ENCODE data around the gene MRPL44. TPM values are rescaled to one million over a fixed set of nuclear protein-coding genes. Genes with fewer than 3 reads are reported as not detected.

The MRPL44 gene
- total and polyA plus RNA-seq, 2 experiments from 2014 or later, result 24.1 to 34.9 TPM

GRCh38 chr2:223969315-223969714, 12.1 kb downstream of the MRPL44 start:
- Histone ChIP-seq H3K27me3 (replicated peaks; ENCODE audit: insufficient read depth) (no peaks in the 10 kb centered on the region), H2AFZ (no peak overlapping the region), H3K9me2 (ENCODE audit: insufficient read depth) (no peaks in the 10 kb centered on the region), H3K4me1 (ENCODE audit: insufficient read depth) (peaks cover 16% of the 10 kb centered on the region), H3K27ac (peak overlapping the region; percentile 76), H4K20me1 (ENCODE audit: insufficient read depth) (no peaks in the 10 kb centered on the region), H3K9ac (no peak overlapping the region), H3K9me3 (ENCODE audit: low read depth) (no peaks in the 10 kb centered on the region), H3K4me2 (ENCODE audit: unreplicated experiment) (no peak overlapping the region), H3K36me3 (ENCODE audit: low read depth) (peaks cover 34% of the 10 kb centered on the region), H3F3A (ENCODE audit: insufficient read depth) (peaks cover 92% of the 10 kb centered on the region), H3K79me2 (ENCODE audit: insufficient read depth) (peaks cover 12% of the 10 kb centered on the region), H3K4me3 (no peak overlapping the region)
- in situ Hi-C loops (cut with MboI), result no loop called here
- TF ChIP-seq EZH2 (IDR thresholded peaks at IDR 0.05; ENCODE audit: insufficient read depth, poor library complexity, severe bottlenecking) (no peak), EZH2phosphoT487 (IDR thresholded peaks at IDR 0.05; ENCODE audit: insufficient read depth, low read depth) (no peak)
- DNase-seq, result peak; percentile 48
- 50 to 53% methylated on average over 1 to 3 of the region's 3 CpGs for WGBS, 2 experiments (ENCODE audit: low coverage in 1 of 2, low lambda C conversion rate in 2 of 2, missing lambda C conversion rate in 2 of 2)

- H3K9me3 ChIP-seq (ENCODE audit: low read depth), result no peaks in the 10 kb centered on the region
- H3K27me3 ChIP-seq (replicated peaks; ENCODE audit: insufficient read depth), result no peaks in the 10 kb centered on the region
- in situ Hi-C loops (cut with MboI), result no loop called here
- H2AFZ ChIP-seq, result no peak overlapping the region
- H4K20me1 ChIP-seq (ENCODE audit: insufficient read depth), result no peaks in the 10 kb centered on the region
- peaks cover 6% of the 10 kb centered on the region for H3K79me2 ChIP-seq (ENCODE audit: insufficient read depth)
- peak overlapping the region; percentile 76 for H3K27ac ChIP-seq
- peaks cover 32% of the 10 kb centered on the region for H3K36me3 ChIP-seq (ENCODE audit: low read depth)
- peak; percentile 81 for DNase-seq
- peaks cover 16% of the 10 kb centered on the region for H3K4me1 ChIP-seq (ENCODE audit: insufficient read depth)
- 25 to 44% methylated on average over 1 of the region's 1 CpG for WGBS, 2 experiments (ENCODE audit: low coverage in 1 of 2, low lambda C conversion rate in 2 of 2, missing lambda C conversion rate in 2 of 2)
- no peak overlapping the region for H3K4me3 ChIP-seq
- H3K9me2 ChIP-seq (ENCODE audit: insufficient read depth), result no peaks in the 10 kb centered on the region
- TF ChIP-seq EZH2phosphoT487 (IDR thresholded peaks at IDR 0.05; ENCODE audit: insufficient read depth, low read depth) (no peak), EZH2 (IDR thresholded peaks at IDR 0.05; ENCODE audit: insufficient read depth, poor library complexity, severe bottlenecking) (no peak)
- H3K9ac ChIP-seq, result peak overlapping the region; percentile 26; the same call in 1 of the 2 replicates
- peaks cover 92% of the 10 kb centered on the region for H3F3A ChIP-seq (ENCODE audit: insufficient read depth)
- H3K4me2 ChIP-seq (ENCODE audit: unreplicated experiment), result no peak overlapping the region
These were observed 12.6 kb downstream of the MRPL44 start for GRCh38 chr2:223969856-223970255.

GRCh38 chr2:223970343-223971128, 13.3 kb downstream of the MRPL44 start:
- in situ Hi-C loops (cut with MboI), result no loop called here
- no peak overlapping the region for H3K4me3 ChIP-seq
- WGBS, 2 experiments (ENCODE audit: low coverage in 1 of 2, low lambda C conversion rate in 2 of 2, missing lambda C conversion rate in 2 of 2), result 67 to 73% methylated on average over 8 of the region's 8 CpGs
- peaks cover 16% of the 10 kb centered on the region for H3K4me1 ChIP-seq (ENCODE audit: insufficient read depth)
- DNase-seq, result peak; percentile 66
- H3F3A ChIP-seq (ENCODE audit: insufficient read depth), result peaks cover 92% of the 10 kb centered on the region
- no peak overlapping the region for H2AFZ ChIP-seq
- H3K9ac ChIP-seq, result peak overlapping the region; percentile 26
- peaks cover 34% of the 10 kb centered on the region for H3K36me3 ChIP-seq (ENCODE audit: low read depth)
- H3K4me2 ChIP-seq (ENCODE audit: unreplicated experiment), result no peak overlapping the region
- no peaks in the 10 kb centered on the region for H3K9me2 ChIP-seq (ENCODE audit: insufficient read depth)
- no peaks in the 10 kb centered on the region for H4K20me1 ChIP-seq (ENCODE audit: insufficient read depth)
- no peaks in the 10 kb centered on the region for H3K79me2 ChIP-seq (ENCODE audit: insufficient read depth)
- H3K27me3 ChIP-seq (replicated peaks; ENCODE audit: insufficient read depth), result no peaks in the 10 kb centered on the region
- TF ChIP-seq EZH2 (IDR thresholded peaks at IDR 0.05; ENCODE audit: insufficient read depth, poor library complexity, severe bottlenecking), result no peak
- no peak for TF ChIP-seq EZH2phosphoT487 (IDR thresholded peaks at IDR 0.05; ENCODE audit: insufficient read depth, low read depth)
- no peaks in the 10 kb centered on the region for H3K9me3 ChIP-seq (ENCODE audit: low read depth)
- H3K27ac ChIP-seq, result peak overlapping the region; percentile 76

- H3K4me1 ChIP-seq (ENCODE audit: insufficient read depth), result peaks cover 24% of the 10 kb centered on the region
- no peaks in the 10 kb centered on the region for H3K27me3 ChIP-seq (replicated peaks; ENCODE audit: insufficient read depth)
- no peaks in the 10 kb centered on the region for H3K79me2 ChIP-seq (ENCODE audit: insufficient read depth)
- no peak overlapping the region for H3K4me3 ChIP-seq
- in situ Hi-C loops (cut with MboI), result no loop called here
- H3K36me3 ChIP-seq (ENCODE audit: low read depth), result peaks cover 44% of the 10 kb centered on the region
- no peak overlapping the region for H3K4me2 ChIP-seq (ENCODE audit: unreplicated experiment)
- H3K9me2 ChIP-seq (ENCODE audit: insufficient read depth), result no peaks in the 10 kb centered on the region
- H3K9me3 ChIP-seq (ENCODE audit: low read depth), result no peaks in the 10 kb centered on the region
- no peak overlapping the region for H2AFZ ChIP-seq
- no peaks in the 10 kb centered on the region for H4K20me1 ChIP-seq (ENCODE audit: insufficient read depth)
- TF ChIP-seq EZH2 (IDR thresholded peaks at IDR 0.05; ENCODE audit: insufficient read depth, poor library complexity, severe bottlenecking) (no peak), EZH2phosphoT487 (IDR thresholded peaks at IDR 0.05; ENCODE audit: insufficient read depth, low read depth) (no peak)
- H3F3A ChIP-seq (ENCODE audit: insufficient read depth), result peaks cover 97% of the 10 kb centered on the region
- 88 to 89% methylated on average over 5 of the region's 5 CpGs for WGBS, 2 experiments (ENCODE audit: low coverage in 1 of 2, low lambda C conversion rate in 2 of 2, missing lambda C conversion rate in 2 of 2)
- peak overlapping the region; percentile 76; the same call in 1 of the 2 replicates for H3K27ac ChIP-seq
- no peak overlapping the region for H3K9ac ChIP-seq
- peak; percentile 45 for DNase-seq
These were observed 14.5 kb downstream of the MRPL44 start for GRCh38 chr2:223971731-223972130.
